DOHH2 (cell line): ENCODE results near the gene DGKB.

Experiments used
- H3F3A ChIP-seq: fragments of 200-600 bp; sonication (generic), shearing (Covaris generic); 2 replicates; pipeline ENCODE4 v1.6.0; 2016; ENCODE audit warnings: antibody characterized with exemption, mild to moderate bottlenecking; ENCODE audit not compliant: control insufficient read depth, insufficient read depth
- H3K27ac ChIP-seq: fragments of 200-600 bp; sonication (generic); 2 replicates; pipeline ENCODE4 v1.5.1; 2014; ENCODE audit warnings: low read depth, mild to moderate bottlenecking, low read length, moderate library complexity
- H3K27me3 ChIP-seq: fragments of 200-600 bp; sonication (generic); 2 replicates; pipeline ENCODE4 v1.6.1; 2014; ENCODE audit warnings: mild to moderate bottlenecking, low read length, mixed read lengths; ENCODE audit not compliant: control insufficient read depth
- H3K36me3 ChIP-seq: fragments of 200-600 bp; sonication (generic); 2 replicates; pipeline ENCODE4 v1.6.1; 2014; ENCODE audit warnings: mild to moderate bottlenecking, low read length, moderate library complexity, mixed read lengths; ENCODE audit not compliant: control insufficient read depth
- H3K4me1 ChIP-seq: fragments of 200-600 bp; sonication (generic); 2 replicates; pipeline ENCODE4 v1.6.1; 2014; ENCODE audit warnings: mild to moderate bottlenecking, low read length, mixed read lengths; ENCODE audit not compliant: control insufficient read depth
- H3K4me2 ChIP-seq: fragments of 200-600 bp; sonication (generic); 2 replicates; pipeline ENCODE4 v1.6.0; 2014; ENCODE audit warnings: mild to moderate bottlenecking, low read length, moderate library complexity
- H3K4me3 ChIP-seq: fragments of 200-600 bp; sonication (generic); 2 replicates; pipeline ENCODE4 v1.5.1; 2014; ENCODE audit warnings: mild to moderate bottlenecking, low read length, mixed read lengths
- H3K79me2 ChIP-seq: fragments of 200-600 bp; sonication (generic); 2 replicates; pipeline ENCODE4 v1.6.1; 2014; ENCODE audit warnings: mild to moderate bottlenecking, low read length, mixed read lengths; ENCODE audit not compliant: control insufficient read depth
- H3K9me2 ChIP-seq: fragments of 200-600 bp; sonication (generic); replicated peaks from 2 replicates; pipeline ENCODE4 v1.6.1; 2014; ENCODE audit warnings: mild to moderate bottlenecking, low read length, mixed read lengths; ENCODE audit not compliant: control insufficient read depth
- H3K9me3 ChIP-seq: fragments of 200-600 bp; sonication (generic); 2 replicates; pipeline ENCODE4 v1.6.1; 2014; ENCODE audit warnings: antibody characterized with exemption, low read length, mixed read lengths; ENCODE audit not compliant: control insufficient read depth, insufficient read depth
- H4K20me1 ChIP-seq: fragments of 200-600 bp; sonication (generic); 2 replicates; pipeline ENCODE4 v1.6.0; 2014; ENCODE audit warnings: low read depth, mild to moderate bottlenecking, antibody characterized with exemption, low read length, moderate library complexity; ENCODE audit not compliant: control insufficient read depth, insufficient read depth
- CTCF ChIP-seq: fragments of 200-600 bp; sonication (generic); IDR thresholded peaks from one replicate; pipeline ENCODE4 v1.5.1; 2014; ENCODE audit warnings: antibody characterized with exemption, mild to moderate bottlenecking, low read depth, low read length; ENCODE audit not compliant: poor library complexity, severe bottlenecking
- EZH2phosphoT487 ChIP-seq: fragments of 200-600 bp; sonication (generic); IDR thresholded peaks from 2 replicates; pipeline ENCODE4 v1.6.1; 2017; ENCODE audit warnings: borderline replicate concordance, mild to moderate bottlenecking, antibody characterized with exemption, low read length, moderate library complexity, mixed read lengths

DGKB gene

DNA sequence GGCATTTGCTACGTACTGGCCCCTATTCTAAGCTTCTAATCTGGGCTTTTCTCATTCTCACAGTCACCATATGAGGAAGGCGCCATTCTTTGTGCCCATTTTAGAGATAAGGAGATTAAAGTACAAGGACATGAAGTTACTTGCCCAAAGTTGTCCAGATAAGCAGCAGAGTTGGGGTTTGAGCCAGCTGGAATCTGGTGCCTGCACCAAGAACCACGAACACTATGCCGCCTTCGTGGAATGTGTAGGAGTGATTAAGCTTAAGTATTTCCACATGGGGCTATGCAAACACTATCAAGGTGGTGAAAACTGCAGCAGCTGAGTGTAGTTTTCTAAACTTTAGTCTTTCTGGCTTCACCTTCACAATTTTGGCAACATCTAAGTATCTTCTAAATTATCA is 570.4 kb downstream of the DGKB start:
- Histone ChIP-seq H3K79me2 (no peaks in the 10 kb centered on the region), H3K4me3 (no peak overlapping the region), H3K36me3 (no peaks in the 10 kb centered on the region), H4K20me1 (no peaks in the 10 kb centered on the region), H3K27ac (no peak overlapping the region), H3K4me1 (no peaks in the 10 kb centered on the region), H3F3A (no peaks in the 10 kb centered on the region), H3K27me3 (no peaks in the 10 kb centered on the region), H3K9me3 (no peaks in the 10 kb centered on the region), H3K4me2 (no peak overlapping the region), H3K9me2 (no peaks in the 10 kb centered on the region)
- no peak for TF ChIP-seq EZH2phosphoT487
- no peak for TF ChIP-seq CTCF

GRCh38 chr7:14324767-14325166 is 577.8 kb downstream of the DGKB start:
- H4K20me1 ChIP-seq = no peaks in the 10 kb centered on the region
- TF ChIP-seq EZH2phosphoT487 (no peak), CTCF (no peak)
- H3K79me2 ChIP-seq = no peaks in the 10 kb centered on the region
- H3K9me3 ChIP-seq = peaks cover 6% of the 10 kb centered on the region; the same call in 1 of the 2 replicates
- no peak overlapping the region for H3K4me2 ChIP-seq
- H3F3A ChIP-seq = no peaks in the 10 kb centered on the region
- no peaks in the 10 kb centered on the region for H3K27me3 ChIP-seq
- no peak overlapping the region for H3K4me3 ChIP-seq
- H3K4me1 ChIP-seq = no peaks in the 10 kb centered on the region
- no peaks in the 10 kb centered on the region for H3K36me3 ChIP-seq
- H3K9me2 ChIP-seq = no peaks in the 10 kb centered on the region
- H3K27ac ChIP-seq = no peak overlapping the region

DNA sequence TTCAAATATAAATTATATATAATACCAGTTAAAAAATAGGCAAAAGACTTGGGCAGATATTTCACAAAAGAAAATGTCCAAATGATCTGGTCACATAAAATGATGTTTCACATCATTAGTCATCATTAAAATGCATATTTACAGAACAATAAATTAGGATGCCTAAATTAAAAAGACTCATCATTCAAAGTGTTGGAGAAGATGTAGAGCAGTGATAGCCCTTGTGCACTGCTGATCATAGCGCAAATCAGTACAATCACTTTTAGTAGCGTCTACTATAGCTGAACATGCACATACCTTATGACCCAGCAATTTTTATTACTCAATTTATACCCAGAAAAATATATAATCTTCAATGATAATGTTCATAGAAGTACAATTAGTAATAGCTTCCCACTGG is 579.8 kb downstream of the DGKB start:
- H4K20me1 ChIP-seq = no peaks in the 10 kb centered on the region
- TF ChIP-seq CTCF = no peak
- TF ChIP-seq EZH2phosphoT487 = no peak
- no peaks in the 10 kb centered on the region for H3K36me3 ChIP-seq
- H3K9me2 ChIP-seq = no peaks in the 10 kb centered on the region
- H3K27ac ChIP-seq = no peak overlapping the region
- peaks cover 6% of the 10 kb centered on the region; the same call in 1 of the 2 replicates for H3K9me3 ChIP-seq
- H3K79me2 ChIP-seq = no peaks in the 10 kb centered on the region
- no peak overlapping the region for H3K4me2 ChIP-seq
- H3K4me3 ChIP-seq = no peak overlapping the region
- H3F3A ChIP-seq = no peaks in the 10 kb centered on the region
- no peaks in the 10 kb centered on the region for H3K27me3 ChIP-seq
- no peaks in the 10 kb centered on the region for H3K4me1 ChIP-seq

DNA sequence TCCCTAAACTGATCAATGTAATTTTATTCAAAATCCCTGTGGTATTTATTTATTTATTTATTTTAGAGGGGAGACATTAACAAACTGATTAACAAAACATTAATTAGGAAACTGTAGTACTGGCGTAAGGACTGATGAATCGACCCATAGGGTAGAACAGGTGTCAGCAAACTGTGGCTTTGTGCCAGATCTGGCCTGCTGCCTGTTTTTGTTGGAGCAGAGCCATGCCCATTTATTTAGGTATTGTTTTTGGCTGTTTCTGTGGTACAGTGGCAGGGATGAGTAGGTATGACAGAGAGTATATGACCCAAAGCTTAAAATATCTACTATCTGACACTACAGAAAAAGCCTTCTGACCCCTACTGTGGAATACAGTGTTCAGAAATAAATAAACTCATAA is 580.6 kb downstream of the DGKB start:
- Histone ChIP-seq H3K4me3 (no peak overlapping the region), H3K27me3 (no peaks in the 10 kb centered on the region), H3K9me2 (no peaks in the 10 kb centered on the region), H3K79me2 (no peaks in the 10 kb centered on the region), H4K20me1 (no peaks in the 10 kb centered on the region), H3K36me3 (no peaks in the 10 kb centered on the region), H3K9me3 (peaks cover 6% of the 10 kb centered on the region; the same call in 1 of the 2 replicates), H3K4me1 (no peaks in the 10 kb centered on the region), H3F3A (no peaks in the 10 kb centered on the region), H3K4me2 (no peak overlapping the region), H3K27ac (no peak overlapping the region)
- TF ChIP-seq CTCF (no peak), EZH2phosphoT487 (no peak)
